ENCODE results near the gene SFT2D1. TPM values are rescaled to one million over a fixed set of nuclear protein-coding genes. Genes with fewer than 3 reads are reported as not detected.

SFT2D1 gene
- total and polyA plus RNA-seq, 9 of the 15 experiments (the other 6 are each of a cell fraction or from before 2014, with no cell fraction given) = 54.4 to 140 (median 74.6) TPM

- no peak for TF ChIP-seq AFF4 (CRISPR knock-in tag; IDR thresholded peaks at IDR 0.05)
- no peak for TF ChIP-seq THAP12 (CRISPR knock-in tag; IDR thresholded peaks at IDR 0.05)
- TF ChIP-seq NCOA2 (IDR thresholded peaks at IDR 0.05; ENCODE audit: partially characterized antibody in 2 of 2) = no peak
- no peak for TF ChIP-seq DNMT1 (IDR thresholded peaks at IDR 0.05)
- no peak for TF ChIP-seq SMARCB1 (IDR thresholded peaks at IDR 0.05; ENCODE audit: insufficient read length, low read depth)
- TF ChIP-seq MAFF (IDR thresholded peaks at IDR 0.05; ENCODE audit: low read length) = no peak
- TF ChIP-seq DMBX1 (CRISPR knock-in tag; IDR thresholded peaks at IDR 0.05; ENCODE audit: borderline replicate concordance) = 0 out of 2 replicates have a peak, but pooled peaks have one; percentile 12
- TF ChIP-seq TCF15 (CRISPR knock-in tag; IDR thresholded peaks at IDR 0.05) = no peak
- no peak for TF ChIP-seq CREB1 (IDR thresholded peaks at IDR 0.05)
- peak; percentile 46; the same call in 1 of the 2 replicates for TF ChIP-seq CREB1 (CRISPR knock-in tag; IDR thresholded peaks at IDR 0.05)
- TF ChIP-seq SRSF1 (IDR thresholded peaks at IDR 0.05; ENCODE audit: low read depth, low read length) = no peak
- TF ChIP-seq HSF4 (CRISPR knock-in tag; IDR thresholded peaks at IDR 0.05; ENCODE audit: borderline replicate concordance) = no peak
- no peak for TF ChIP-seq ZNF77 (CRISPR knock-in tag; IDR thresholded peaks at IDR 0.05)
- peak; percentile 66; the same call in 1 of the 2 replicates for TF ChIP-seq C11orf30 (IDR thresholded peaks at IDR 0.05; ENCODE audit: low read depth)
- TF ChIP-seq ZNF184 (CRISPR knock-in tag; IDR thresholded peaks at IDR 0.05) = no peak
- TF ChIP-seq ZNF561 (CRISPR knock-in tag; conservative IDR thresholded peaks at IDR 0.05) = no peak
- TF ChIP-seq PRDM10 (IDR thresholded peaks at IDR 0.05; ENCODE audit: partially characterized antibody) = no peak
- TF ChIP-seq TBP (optimal IDR thresholded peaks at IDR 0.05; ENCODE audit: low read depth, low read length) = no peak
These were observed 55.5 kb downstream of the SFT2D1 start (continued) for GRCh38 chr6:166286839-166287271.
